ENCODE results near the gene ADRM1. TPM values are rescaled to one million over a fixed set of nuclear protein-coding genes. Genes with fewer than 3 reads are reported as not detected.
A peak's percentile ranks its signal among the peaks of the same experiment; 100 is the strongest.

Gene ADRM1
- total RNA-seq, 2 experiments from 2014 or later, result 40.8 to 44.3 TPM

DNA sequence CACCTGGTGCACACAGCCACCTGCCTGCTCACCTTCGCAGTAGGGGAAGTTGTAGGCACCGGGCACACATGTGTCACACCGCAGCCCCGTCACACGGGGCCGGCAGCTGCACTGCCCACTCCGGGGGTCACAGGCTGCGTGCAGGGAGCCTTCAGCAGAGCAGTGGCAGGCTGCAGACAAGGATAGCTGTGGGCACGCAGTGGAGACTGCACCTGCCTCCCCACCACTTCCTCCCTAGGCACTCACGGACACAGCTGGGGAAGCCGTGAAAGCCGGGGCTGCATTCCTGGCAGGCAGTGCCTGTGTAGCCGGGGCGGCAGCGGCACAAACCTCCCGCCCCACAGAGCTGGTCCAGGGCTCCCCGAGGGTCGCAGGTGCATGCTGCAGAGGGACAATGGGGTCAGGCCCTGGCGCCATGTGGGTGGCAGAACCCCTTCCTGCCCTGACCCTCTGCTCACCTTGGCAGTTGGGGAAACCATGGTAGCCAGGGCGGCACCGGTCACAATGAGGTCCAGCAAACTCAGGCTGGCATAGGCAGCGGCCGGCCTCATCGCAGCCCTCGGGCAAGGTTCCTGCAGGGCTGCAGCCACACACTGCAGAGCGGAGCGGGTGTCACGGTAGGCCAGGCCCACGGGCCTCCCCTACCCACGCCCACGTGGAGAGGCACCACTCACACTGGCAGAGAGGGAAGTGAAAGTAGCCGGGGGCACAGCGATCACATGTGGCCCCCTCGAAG is 34.9 kb downstream of the ADRM1 start:
- Mint-ChIP-seq H3K9me3 (no peaks in the 10 kb centered on the region), H3K4me1 (ENCODE audit: low read depth) (no peaks in the 10 kb centered on the region), H3K36me3 (ENCODE audit: low read depth) (no peaks in the 10 kb centered on the region), H3K27ac (no peak overlapping the region), H3K27me3 (peaks cover 22% of the 10 kb centered on the region), H3K4me3 (no peak overlapping the region)
- Histone ChIP-seq H3K27ac (ENCODE audit: low read depth in 1 of 2, low read length in 2 of 2) (no peak overlapping the region), H3K4me1 (ENCODE audit: insufficient read depth, low read length) (no peaks in the 10 kb centered on the region), H3K9me3 (ENCODE audit: control insufficient read depth in 1 of 2, insufficient read depth in 1 of 2, low read length in 2 of 2) (peaks cover 0 to 24% of the 10 kb centered on the region in 2 experiments), H3K27me3 (ENCODE audit: control insufficient read depth in 1 of 2, insufficient read depth in 2 of 2, low read length in 2 of 2) (peaks cover 0 to 2% of the 10 kb centered on the region in 2 experiments), H3K36me3 (ENCODE audit: insufficient read depth, low read length) (no peaks in the 10 kb centered on the region), H3K4me3 (ENCODE audit: low read length) (no peak overlapping the region)
- POLR2A ChIA-PET, result no interaction called here
- ATAC-seq (ENCODE audit: poor library complexity), result no peak
- intact Hi-C loops (cut with DNase I, micrococcal nuclease), result no loop called here
- DNase-seq, result peak in 1 of 14 experiments; percentile 16
- CTCF ChIA-PET, result no interaction called here
- TF ChIP-seq, protein P1, sequence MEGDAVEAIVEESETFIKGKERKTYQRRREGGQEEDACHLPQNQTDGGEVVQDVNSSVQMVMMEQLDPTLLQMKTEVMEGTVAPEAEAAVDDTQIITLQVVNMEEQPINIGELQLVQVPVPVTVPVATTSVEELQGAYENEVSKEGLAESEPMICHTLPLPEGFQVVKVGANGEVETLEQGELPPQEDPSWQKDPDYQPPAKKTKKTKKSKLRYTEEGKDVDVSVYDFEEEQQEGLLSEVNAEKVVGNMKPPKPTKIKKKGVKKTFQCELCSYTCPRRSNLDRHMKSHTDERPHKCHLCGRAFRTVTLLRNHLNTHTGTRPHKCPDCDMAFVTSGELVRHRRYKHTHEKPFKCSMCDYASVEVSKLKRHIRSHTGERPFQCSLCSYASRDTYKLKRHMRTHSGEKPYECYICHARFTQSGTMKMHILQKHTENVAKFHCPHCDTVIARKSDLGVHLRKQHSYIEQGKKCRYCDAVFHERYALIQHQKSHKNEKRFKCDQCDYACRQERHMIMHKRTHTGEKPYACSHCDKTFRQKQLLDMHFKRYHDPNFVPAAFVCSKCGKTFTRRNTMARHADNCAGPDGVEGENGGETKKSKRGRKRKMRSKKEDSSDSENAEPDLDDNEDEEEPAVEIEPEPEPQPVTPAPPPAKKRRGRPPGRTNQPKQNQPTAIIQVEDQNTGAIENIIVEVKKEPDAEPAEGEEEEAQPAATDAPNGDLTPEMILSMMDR (IDR thresholded peaks at IDR 0.05), result no peak

DNA sequence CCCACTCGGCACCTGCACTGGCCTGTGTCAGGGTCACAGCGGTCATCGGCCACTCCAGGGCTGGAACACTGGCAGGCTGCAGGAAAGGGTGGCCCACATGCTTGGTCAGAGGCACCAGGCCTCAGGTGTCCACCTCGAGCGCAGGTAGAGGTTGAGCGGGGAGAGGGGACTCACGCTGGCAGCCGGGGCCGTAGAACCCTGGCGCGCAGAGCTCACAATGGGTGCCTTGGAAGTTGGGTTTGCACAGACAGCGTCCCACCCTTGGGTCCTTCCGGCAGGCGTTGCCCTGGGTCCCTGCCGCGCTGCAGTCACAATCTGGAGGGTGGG is 35.5 kb downstream of the ADRM1 start:
- H3K27me3 ChIP-seq (ENCODE audit: control insufficient read depth in 1 of 2, insufficient read depth in 2 of 2, low read length in 2 of 2), result peaks cover 0 to 2% of the 10 kb centered on the region in 2 experiments
- H3K27ac Mint-ChIP-seq, result no peak overlapping the region
- no peak for ATAC-seq (ENCODE audit: poor library complexity)
- ChIA-PET CTCF (no interaction called here), POLR2A (no interaction called here)
- no peak for DNase-seq
- H3K27ac ChIP-seq (ENCODE audit: low read depth in 1 of 2, low read length in 2 of 2), result no peak overlapping the region
- no peaks in the 10 kb centered on the region for H3K9me3 Mint-ChIP-seq
- TF ChIP-seq, protein P1 (IDR thresholded peaks at IDR 0.05), result no peak
- no peaks in the 10 kb centered on the region for H3K4me1 ChIP-seq (ENCODE audit: insufficient read depth, low read length)
- intact Hi-C loops (cut with DNase I, micrococcal nuclease), result no loop called here
- peaks cover 22% of the 10 kb centered on the region for H3K27me3 Mint-ChIP-seq
- peaks cover 0 to 21% of the 10 kb centered on the region in 2 experiments for H3K9me3 ChIP-seq (ENCODE audit: control insufficient read depth in 1 of 2, insufficient read depth in 1 of 2, low read length in 2 of 2)
- H3K36me3 Mint-ChIP-seq (ENCODE audit: low read depth), result no peaks in the 10 kb centered on the region
- H3K4me3 Mint-ChIP-seq, result no peak overlapping the region
- no peak overlapping the region for H3K4me3 ChIP-seq (ENCODE audit: low read length)
- H3K4me1 Mint-ChIP-seq (ENCODE audit: low read depth), result no peaks in the 10 kb centered on the region
- H3K36me3 ChIP-seq (ENCODE audit: insufficient read depth, low read length), result no peaks in the 10 kb centered on the region

DNA sequence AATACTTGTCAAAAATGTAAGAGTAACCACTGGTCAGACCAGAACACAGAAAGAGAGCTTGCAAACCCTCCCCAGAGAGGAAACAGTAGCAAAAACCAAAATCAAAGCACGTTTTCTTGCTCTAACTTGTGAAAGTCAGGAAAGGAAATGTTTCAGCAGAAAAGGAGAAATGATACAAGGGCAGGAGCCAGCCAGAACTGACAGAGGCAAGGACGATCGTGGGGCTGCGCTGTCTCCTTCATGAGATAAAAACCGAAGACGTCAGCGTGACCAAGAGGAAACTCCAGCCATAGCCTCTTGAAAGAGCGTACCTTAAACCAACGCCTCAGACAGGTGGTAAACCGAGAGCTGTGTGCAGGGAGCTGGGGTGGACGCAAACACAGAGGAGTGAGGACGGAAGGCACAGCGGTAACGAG is 36.9 kb downstream of the ADRM1 start:
- no peaks in the 10 kb centered on the region for H3K36me3 ChIP-seq (ENCODE audit: insufficient read depth, low read length)
- ATAC-seq (ENCODE audit: poor library complexity), result no peak
- POLR2A ChIA-PET, result no interaction called here
- H3K9me3 Mint-ChIP-seq, result no peaks in the 10 kb centered on the region
- peaks cover 0 to 2% of the 10 kb centered on the region in 2 experiments for H3K27me3 ChIP-seq (ENCODE audit: control insufficient read depth in 1 of 2, insufficient read depth in 2 of 2, low read length in 2 of 2)
- no peaks in the 10 kb centered on the region for H3K4me1 ChIP-seq (ENCODE audit: insufficient read depth, low read length)
- intact Hi-C loops (cut with DNase I, micrococcal nuclease), result no loop called here
- H3K27ac Mint-ChIP-seq, result no peak overlapping the region
- H3K4me3 ChIP-seq (ENCODE audit: low read length), result no peak overlapping the region
- no peak for DNase-seq
- H3K27ac ChIP-seq (ENCODE audit: low read depth in 1 of 2, low read length in 2 of 2), result no peak overlapping the region
- peaks cover 22% of the 10 kb centered on the region for H3K27me3 Mint-ChIP-seq
- H3K4me3 Mint-ChIP-seq, result no peak overlapping the region
- no peaks in the 10 kb centered on the region for H3K4me1 Mint-ChIP-seq (ENCODE audit: low read depth)
- peaks cover 0 to 21% of the 10 kb centered on the region in 2 experiments for H3K9me3 ChIP-seq (ENCODE audit: control insufficient read depth in 1 of 2, insufficient read depth in 1 of 2, low read length in 2 of 2)
- TF ChIP-seq, protein P1 (IDR thresholded peaks at IDR 0.05), result no peak
- CTCF ChIA-PET, result no interaction called here
- H3K36me3 Mint-ChIP-seq (ENCODE audit: low read depth), result no peaks in the 10 kb centered on the region

All from CD4-positive, alpha-beta T cell (primary cell).